Common myeloid progenitor, CD34-positive (primary cell): ENCODE measurements around the gene RALGDS.
A peak's percentile ranks its signal among the peaks of the same experiment; 100 is the strongest.

Experiments used
- CTCF ChIA-PET: fragments of 350-600 bp; sonication (Branson Sonifier 250); formaldehyde crosslinking; loops from one replicate; lab custom pipeline; 2021; ENCODE audit warnings: antibody characterized with exemption; lab: Charles Lee
- POLR2A ChIA-PET: fragments of 350-600 bp; sonication (Branson Sonifier 250); formaldehyde crosslinking; loops from one replicate; lab custom pipeline; 2021; ENCODE audit warnings: antibody characterized with exemption; lab: Charles Lee
- DNase-seq, 3 donors: peaks; one replicate each; pipeline versions ENCODE4 v3.0.0 to v3.0.0-alpha.2; 2013
- H3K27ac ChIP-seq, 2 experiments: 1 replicate in 1 of 2; 2 replicates in 1 of 2; pipeline ENCODE4 v1.7.0; 2013; ENCODE audit warnings: inconsistent platforms in 2 of 2, low read length in 2 of 2, mild to moderate bottlenecking in 2 of 2, low read depth in 1 of 2, moderate library complexity in 1 of 2; ENCODE audit not compliant: severe bottlenecking in 2 of 2, insufficient read depth in 1 of 2, poor library complexity in 1 of 2
- H3K27me3 ChIP-seq, 5 experiments: replicated peaks in 2 of 5; 1 replicate in 3 of 5; 2 replicates in 2 of 5; pipeline versions ENCODE4 v1.6.1 to v1.7.0; 2013; ENCODE audit warnings: low read length in 4 of 5, mild to moderate bottlenecking in 2 of 5, moderate library complexity in 2 of 5, inconsistent platforms in 1 of 5; ENCODE audit not compliant: insufficient read depth in 5 of 5, control insufficient read depth in 4 of 5
- H3K36me3 ChIP-seq, 4 experiments: 1 replicate in 2 of 4; 2 replicates in 2 of 4; pipeline versions ENCODE4 v1.6.1 to v1.7.0; 2013; ENCODE audit warnings: low read length in 3 of 4, control low read depth in 1 of 4, mild to moderate bottlenecking in 1 of 4; ENCODE audit not compliant: control insufficient read depth in 4 of 4, insufficient read depth in 4 of 4
- H3K4me1 ChIP-seq, 4 experiments: 1 replicate in 3 of 4; 2 replicates in 1 of 4; pipeline versions ENCODE4 v1.6.1 to v1.7.1; 2013; ENCODE audit warnings: low read length in 3 of 4, mild to moderate bottlenecking in 3 of 4, control low read depth in 1 of 4, inconsistent platforms in 1 of 4, moderate library complexity in 1 of 4; ENCODE audit not compliant: control insufficient read depth in 4 of 4, insufficient read depth in 4 of 4; ENCODE audit errors: control extremely low read depth in 1 of 4
- H3K4me3 ChIP-seq, 7 experiments: 1 replicate in 4 of 7; 2 replicates in 3 of 7; pipeline versions ENCODE4 v1.5.1 to v1.7.0; 2013; ENCODE audit warnings: mild to moderate bottlenecking in 7 of 7, low read length in 6 of 7, moderate library complexity in 6 of 7, inconsistent platforms in 2 of 7, low read depth in 2 of 7, control low read depth in 1 of 7; ENCODE audit not compliant: insufficient read depth in 4 of 7, control insufficient read depth in 1 of 7; ENCODE audit errors: extremely low read depth in 1 of 7
- H3K9me3 ChIP-seq, 5 experiments: 1 replicate in 4 of 5; 2 replicates in 1 of 5; pipeline versions ENCODE4 v1.6.1 to v1.7.1; 2013; ENCODE audit warnings: low read length in 4 of 5, mild to moderate bottlenecking in 2 of 5, inconsistent platforms in 1 of 5, low read depth in 1 of 5, moderate library complexity in 1 of 5; ENCODE audit not compliant: control insufficient read depth in 4 of 5, insufficient read depth in 2 of 5; ENCODE audit errors: control extremely low read depth in 1 of 5
- WGBS: methylation state at CpG from one replicate; pipeline ENCODE4 v1.1.5; 2013; ENCODE audit not compliant: insufficient coverage; 5-methylcytosine and 5-hydroxymethylcytosine counted together

RALGDS gene

GRCh38 chr9:133161547-133161950, 40.5 kb upstream of the RALGDS start:
- DNase-seq = no peak
- ChIA-PET POLR2A (no interaction called here), CTCF (interaction anchor here (1.2 to 1.3 kb wide), 3 partner anchors 13 to 121 kb away, joined by 3 read pairs; no protein-coding TSS in a partner anchor)
- Histone ChIP-seq H3K36me3 (peaks cover 0 to 44% (median 14%) of the 10 kb centered on the region in 4 experiments), H3K27me3 (no peaks in the 10 kb centered on the region), H3K9me3 (no peaks in the 10 kb centered on the region), H3K27ac (no peak overlapping the region), H3K4me1 (peaks cover 0 to 36% (median 30%) of the 10 kb centered on the region in 4 experiments), H3K4me3 (no peak overlapping the region)
- 82% methylated on average over 4 of the region's 4 CpGs for WGBS

DNA sequence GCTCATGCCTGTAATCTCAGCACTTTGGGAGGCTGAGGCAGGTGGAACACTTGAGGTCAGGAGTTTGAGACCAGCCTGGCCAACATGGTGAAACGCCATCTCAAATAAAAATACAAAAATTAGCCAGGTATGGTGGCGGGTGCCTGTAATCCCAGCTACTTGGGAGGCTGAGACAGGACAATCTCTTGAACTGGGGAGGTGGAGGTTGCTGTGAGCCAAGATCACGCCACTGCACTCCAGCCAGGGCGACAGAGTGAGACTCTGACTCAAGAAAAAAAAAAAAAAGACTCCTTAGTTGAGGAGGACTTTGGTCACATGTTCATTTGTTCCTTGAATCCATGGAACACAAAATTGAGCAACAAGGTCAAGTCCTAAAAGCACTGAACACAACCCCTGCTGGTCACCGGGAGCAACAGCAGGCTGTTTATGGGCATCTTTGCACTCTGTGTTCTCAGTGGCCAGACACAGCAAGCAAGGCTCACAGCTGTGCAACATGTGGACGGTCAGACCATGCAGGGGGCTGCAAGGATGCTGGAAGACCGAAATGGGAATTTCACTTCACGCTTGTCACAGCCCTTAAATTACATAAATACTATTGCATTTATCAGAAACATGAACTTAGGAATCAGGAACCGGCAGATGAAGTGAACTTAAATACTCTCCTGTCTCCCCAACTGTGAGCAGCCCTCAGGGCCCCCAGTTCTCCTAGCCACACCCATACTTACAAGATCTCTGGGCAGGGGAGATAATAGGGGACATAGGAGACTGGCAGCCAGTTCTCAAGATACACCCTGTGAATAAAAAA, 39.9 kb upstream of the RALGDS start:
- ChIA-PET CTCF (interaction anchor here (0.8 to 2.4 kb wide), 8 partner anchors 10 to 120 kb away, joined by 3 to 10 read pairs (median 3); no protein-coding TSS in a partner anchor), POLR2A (interaction anchor here (1.0 kb wide), 1 partner anchor 27 kb away, joined by 3 read pairs; no protein-coding TSS in a partner anchor)
- no peak overlapping the region for H3K27ac ChIP-seq
- peaks cover 0 to 47% (median 15%) of the 10 kb centered on the region in 4 experiments for H3K36me3 ChIP-seq
- H3K9me3 ChIP-seq = no peaks in the 10 kb centered on the region
- H3K27me3 ChIP-seq = no peaks in the 10 kb centered on the region
- H3K4me1 ChIP-seq = peaks cover 0 to 36% (median 32%) of the 10 kb centered on the region in 4 experiments
- WGBS = 73% methylated on average over 8 of the region's 9 CpGs
- peak; percentile 58 to 69 (median 67) for DNase-seq
- H3K4me3 ChIP-seq = no peak overlapping the region

DNA sequence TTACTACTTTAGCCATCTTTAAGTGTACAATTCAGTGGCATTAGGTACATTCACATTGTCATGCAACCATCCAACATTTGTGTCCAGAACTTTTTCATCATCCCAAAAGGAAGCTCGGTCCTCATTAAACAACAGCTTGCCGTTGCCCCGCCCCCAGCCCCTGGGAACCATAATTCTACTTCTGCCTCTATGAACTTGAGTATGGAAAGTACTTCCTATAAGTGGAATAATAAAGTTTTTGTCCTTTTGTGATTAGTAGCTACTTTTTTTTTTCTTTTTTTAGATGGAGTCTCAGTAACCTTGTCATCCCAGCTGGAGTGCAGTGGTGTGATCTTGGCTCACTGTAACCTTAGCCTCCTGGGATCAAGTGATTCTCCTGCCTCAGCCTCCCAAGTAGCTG, 37.7 kb upstream of the RALGDS start:
- no peak for DNase-seq
- peaks cover 3 to 69% (median 23%) of the 10 kb centered on the region in 4 experiments for H3K36me3 ChIP-seq
- peaks cover 0 to 23% (median 20%) of the 10 kb centered on the region in 4 experiments for H3K4me1 ChIP-seq
- no peaks in the 10 kb centered on the region for H3K9me3 ChIP-seq
- no peaks in the 10 kb centered on the region for H3K27me3 ChIP-seq
- no CpG with 5 or more reads among the region's 3 CpGs for WGBS
- no peak overlapping the region for H3K4me3 ChIP-seq
- ChIA-PET CTCF (interaction anchor here (0.8 to 3.2 kb wide), 12 partner anchors 8 to 132 kb away, joined by 3 to 17 read pairs (median 4); no protein-coding TSS in a partner anchor), POLR2A (interaction anchor here (2.4 kb wide), 1 partner anchor 9 kb away, joined by 8 read pairs; no protein-coding TSS in a partner anchor)
- no peak overlapping the region for H3K27ac ChIP-seq

- Histone ChIP-seq H3K9me3 (no peaks in the 10 kb centered on the region), H3K4me1 (peaks cover 0 to 7% (median 0%) of the 10 kb centered on the region in 4 experiments), H3K27me3 (no peaks in the 10 kb centered on the region), H3K4me3 (no peak overlapping the region), H3K27ac (no peak overlapping the region), H3K36me3 (peaks cover 3 to 62% (median 16%) of the 10 kb centered on the region in 4 experiments)
- ChIA-PET CTCF (interaction anchor here (0.9 to 2.0 kb wide), 5 partner anchors 10 to 128 kb away, joined by 3 to 5 read pairs (median 3); no protein-coding TSS in a partner anchor), POLR2A (interaction anchor here (1.0 kb wide), 1 partner anchor 11 kb away, joined by 3 read pairs; no protein-coding TSS in a partner anchor)
- DNase-seq = no peak
- 86% methylated on average over 9 of the region's 9 CpGs for WGBS
Observed at GRCh38 chr9:133155156-133155555, 34.1 kb upstream of the RALGDS start.

DNA sequence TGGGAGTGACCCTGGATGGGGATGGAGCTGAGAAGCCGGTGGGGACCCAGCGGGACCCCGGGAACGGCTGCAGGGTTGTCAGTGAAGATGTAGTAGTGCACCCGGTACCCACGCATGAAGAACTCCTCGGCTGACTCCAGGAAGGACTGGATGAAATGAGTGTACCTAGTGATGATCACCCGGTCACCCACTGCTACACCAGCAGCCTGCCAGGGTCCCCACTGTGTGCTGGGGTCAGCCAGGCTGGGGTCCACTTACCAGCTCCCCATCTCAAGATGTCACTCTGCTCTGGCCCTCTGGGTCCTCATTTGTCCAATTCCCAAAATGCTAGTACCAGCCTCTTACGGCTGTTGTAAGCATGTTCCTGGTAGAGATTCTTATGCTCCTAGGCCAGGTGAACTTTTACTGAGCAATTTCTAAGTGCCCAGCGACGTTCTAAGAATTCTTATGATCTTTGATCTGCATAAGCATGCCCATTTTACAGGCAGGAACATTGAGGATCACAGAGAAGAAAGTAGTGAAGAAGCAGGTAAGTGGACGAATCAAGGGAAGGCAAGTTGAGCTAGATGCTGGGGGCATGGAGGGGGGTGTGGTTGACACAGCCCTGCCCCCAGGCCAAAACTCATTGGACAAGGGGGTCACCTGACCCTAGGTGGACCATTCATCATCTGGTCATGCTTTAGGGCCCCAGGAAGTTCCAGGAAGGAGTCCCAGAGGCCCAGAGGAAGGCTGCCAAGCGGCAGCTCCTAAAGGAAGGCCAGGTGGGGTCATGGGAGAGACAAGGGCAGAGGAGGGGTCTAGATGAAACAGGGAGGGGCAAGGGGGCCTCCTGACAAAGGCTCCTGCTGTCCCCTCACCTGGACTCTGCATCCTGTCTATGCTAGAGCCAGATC, 33.3 kb upstream of the RALGDS start:
- no peak for DNase-seq
- H3K9me3 ChIP-seq = no peaks in the 10 kb centered on the region
- 94% methylated on average over 11 of the region's 13 CpGs for WGBS
- ChIA-PET POLR2A (interaction anchor here (1.0 kb wide), 1 partner anchor 10 kb away, joined by 3 read pairs; no protein-coding TSS in a partner anchor), CTCF (interaction anchor here (1.1 to 2.0 kb wide), 3 partner anchors 9 to 52 kb away, joined by 3 to 5 read pairs (median 4); no protein-coding TSS in a partner anchor)
- H3K36me3 ChIP-seq = peaks cover 3 to 55% (median 13%) of the 10 kb centered on the region in 4 experiments
- H3K4me1 ChIP-seq = peaks cover 0 to 13% (median 5%) of the 10 kb centered on the region in 4 experiments
- no peak overlapping the region for H3K4me3 ChIP-seq
- H3K27me3 ChIP-seq = no peaks in the 10 kb centered on the region
- H3K27ac ChIP-seq = no peak overlapping the region

DNA sequence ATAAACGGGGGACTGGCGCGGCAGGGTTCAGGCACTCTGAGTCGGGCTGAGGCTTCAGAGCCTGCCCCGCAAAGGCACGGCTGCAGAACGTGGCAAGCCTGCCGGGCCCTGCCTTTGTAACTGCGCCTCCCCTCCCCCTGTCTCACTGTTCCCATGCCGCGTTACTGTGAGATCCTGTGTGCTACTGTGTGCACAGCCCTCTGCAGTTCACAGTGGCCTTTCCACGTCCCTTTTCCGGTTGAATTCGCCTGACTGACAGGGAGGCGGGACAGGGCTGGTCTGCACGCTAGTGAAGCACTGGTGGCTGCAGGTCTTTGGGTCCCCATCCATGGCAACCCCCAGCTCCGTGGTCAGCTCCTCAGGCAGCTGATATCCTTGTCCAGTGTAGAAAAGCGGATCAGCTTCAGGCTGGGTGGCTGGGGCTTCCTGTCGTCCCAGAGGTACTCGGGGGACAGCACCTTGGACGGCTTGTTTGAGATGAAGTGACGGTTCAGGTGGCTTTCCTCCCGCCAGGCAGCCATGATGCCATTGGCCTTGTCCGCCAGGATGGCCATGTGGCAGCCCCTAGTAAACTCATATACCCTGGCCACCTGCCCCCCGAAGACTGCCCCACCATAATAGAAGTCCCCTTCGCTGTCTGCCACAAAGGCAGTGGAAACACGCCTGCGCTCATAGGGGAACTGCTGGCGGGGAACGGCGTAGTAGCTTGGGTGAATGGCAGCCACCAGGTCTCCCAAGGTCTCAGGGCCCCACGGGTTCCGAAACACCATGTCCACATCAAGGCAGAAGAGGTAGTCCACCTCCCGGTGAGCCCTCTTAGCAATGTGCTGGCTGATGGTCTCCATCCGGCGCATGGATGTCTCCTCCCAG, 32.4 kb upstream of the RALGDS start:
- Histone ChIP-seq H3K4me3 (no peak overlapping the region), H3K36me3 (peaks cover 3 to 48% (median 12%) of the 10 kb centered on the region in 4 experiments), H3K9me3 (no peaks in the 10 kb centered on the region), H3K4me1 (peaks cover 0 to 17% (median 8%) of the 10 kb centered on the region in 4 experiments), H3K27me3 (no peaks in the 10 kb centered on the region), H3K27ac (no peak overlapping the region)
- ChIA-PET POLR2A (no interaction called here), CTCF (interaction anchor here (1.7 kb wide), 1 partner anchor 27 kb away, joined by 4 read pairs; no protein-coding TSS in a partner anchor)
- DNase-seq = no peak
- 87% methylated on average over 34 of the region's 36 CpGs for whole genome bisulfite sequencing
